Kidney (tissue), 14 donors: ENCODE measurements around the gene GDPD4. TPM values are rescaled to one million over a fixed set of nuclear protein-coding genes. Genes with fewer than 3 reads are reported as not detected.

ENCODE experiments used
- DNase-seq, 5 donors: peaks; one replicate each; pipeline ENCODE4 v3.0.0-alpha.2; 2013 to 2020
- FAIRE-seq: peaks from 2 replicates; lab custom pipeline; 2012; peaks lifted over from hg19 to GRCh38; lab: Jason Lieb, UNC
- H3K27ac ChIP-seq, 2 donors: one replicate each; pipeline ENCODE4 v1.7.0; 2013; ENCODE audit warnings: low read depth in 2 of 2, low read length in 2 of 2, inconsistent platforms in 1 of 2
- H3K27me3 ChIP-seq: one replicate; pipeline ENCODE4 v1.7.1; 2013; ENCODE audit warnings: low read length, inconsistent platforms; ENCODE audit not compliant: control insufficient read depth, insufficient read depth
- H3K36me3 ChIP-seq, 3 donors: one replicate each; pipeline versions ENCODE4 v1.7.0 to v1.7.1; 2013; ENCODE audit warnings: low read length in 3 of 3, control low read depth in 1 of 3, inconsistent platforms in 1 of 3; ENCODE audit not compliant: insufficient read depth in 3 of 3, control insufficient read depth in 2 of 3
- H3K4me1 ChIP-seq, 3 donors: one replicate each; pipeline versions ENCODE4 v1.7.0 to v1.7.1; 2013; ENCODE audit warnings: low read length in 3 of 3, inconsistent platforms in 1 of 3, low read depth in 1 of 3; ENCODE audit not compliant: control insufficient read depth in 2 of 3, insufficient read depth in 2 of 3
- H3K4me3 ChIP-seq, 3 donors: one replicate each; pipeline versions ENCODE4 v1.7.0 to v1.8.1; 2013; ENCODE audit warnings: low read length in 3 of 3, control low read depth in 1 of 3, inconsistent platforms in 1 of 3
- H3K9ac ChIP-seq, 3 donors: one replicate each; pipeline versions ENCODE4 v1.7.0 to v1.7.1; 2013; ENCODE audit warnings: low read length in 3 of 3, control low read depth in 1 of 3, inconsistent platforms in 1 of 3
- H3K9me3 ChIP-seq, 3 donors: one replicate each; pipeline versions ENCODE4 v1.7.0 to v1.7.1; 2013; ENCODE audit warnings: low read length in 3 of 3, control low read depth in 1 of 3, inconsistent platforms in 1 of 3; ENCODE audit not compliant: control insufficient read depth in 2 of 3, insufficient read depth in 1 of 3
- CTCF ChIP-seq: IDR thresholded peaks from 3 replicates; pipeline ENCODE4 v1.5.1; 2012; ENCODE audit warnings: mild to moderate bottlenecking, moderate library complexity, borderline replicate concordance; ENCODE audit not compliant: insufficient read depth; ENCODE audit errors: extremely low read depth
- intact Hi-C: fragments of 100-400 bp; cut with DNase I; formaldehyde crosslinking; loops from one replicate; pipeline ENCODE4 v1.11.1; 2022
- polyA plus RNA-seq: library from polyadenylated mRNA; stranded (reverse); fragments of 350-450 nt; fragmentation: Illumina TruSeq; extraction: RNeasy Lipid Tissue Mini Kit (QIAGEN cat#74804); gene quantifications from one replicate; pipeline ENCODE4 v1.2.3, GENCODE V29; 2014; ENCODE audit warnings: low read depth, low replicate concordance; ENCODE audit not compliant: insufficient read depth
- total RNA-seq: library from RNA; stranded (reverse); fragmentation: NEBNext Ultra II Directional; extraction: Animal tissue kit (Norgen Biotek cat#: 25700); gene quantifications from one replicate; pipeline ENCODE4 v1.2.1, GENCODE V29; 2021
- donor health status: control.
- donor health status: control.
- donor health status: control.
- donor health status: control.
- donor health status: control.
- donor health status: DM: yes; HTN: yes; CAD: no.
- donor health status: Normal renal cell carcinoma (clear cell type).

GDPD4 gene
- total and polyA plus RNA-seq, 2 donors from 2014 or later: not detected

GRCh38 chr11:77186302-77186701 lies 115.2 kb downstream of the GDPD4 start:
- no peak for TF ChIP-seq CTCF
- intact Hi-C loops: no loop called here
- FAIRE-seq: no peak

GRCh38 chr11:77184136-77184860 lies 117.2 kb downstream of the GDPD4 start:
- DNase-seq (peak in 1 of 5 donors; percentile 41), FAIRE-seq (no peak)
- peaks cover 0 to 8% (median 0%) of the 10 kb centered on the region in 3 donors for H3K4me1 ChIP-seq
- intact Hi-C loops: no loop called here
- no peaks in the 10 kb centered on the region for H3K9me3 ChIP-seq
- H3K4me3 ChIP-seq: no peak overlapping the region
- H3K27ac ChIP-seq: no peak overlapping the region
- no peaks in the 10 kb centered on the region for H3K27me3 ChIP-seq
- no peak overlapping the region for H3K9ac ChIP-seq
- H3K36me3 ChIP-seq: no peaks in the 10 kb centered on the region
- no peak for TF ChIP-seq CTCF

More at GRCh38 chr11:77186302-77186701, 115.2 kb downstream of the GDPD4 start:
- no peak overlapping the region for H3K27ac ChIP-seq
- no peaks in the 10 kb centered on the region for H3K27me3 ChIP-seq
- H3K9me3 ChIP-seq: no peaks in the 10 kb centered on the region
- no peaks in the 10 kb centered on the region for H3K36me3 ChIP-seq
- H3K4me1 ChIP-seq: peaks cover 0 to 4% (median 0%) of the 10 kb centered on the region in 3 donors
- DNase-seq: no peak
- H3K9ac ChIP-seq: no peak overlapping the region
- no peak overlapping the region for H3K4me3 ChIP-seq

- Histone ChIP-seq H3K9me3 (no peaks in the 10 kb centered on the region), H3K36me3 (no peaks in the 10 kb centered on the region), H3K9ac (no peak overlapping the region), H3K27me3 (no peaks in the 10 kb centered on the region), H3K4me1 (peaks cover 0 to 8% (median 0%) of the 10 kb centered on the region in 3 donors), H3K27ac (no peak overlapping the region), H3K4me3 (no peak overlapping the region)
- TF ChIP-seq CTCF: no peak
- intact Hi-C loops: no loop called here
- no peak for FAIRE-seq
- peak in 1 of 5 donors; percentile 49 for DNase-seq
Measured at GRCh38 chr11:77183431-77183984, 118.0 kb downstream of the GDPD4 start.
